ENCODE measurements around the gene ZC3H10.

GRCh38 chr12:56129942-56130495 is 12.0 kb downstream of the ZC3H10 start:
- no peak for TF ChIP-seq CTCF (conservative IDR thresholded peaks at IDR 0.05 in 1 of 2, IDR thresholded peaks at IDR 0.05 in 1 of 2; ENCODE audit: extremely low read depth in 1 of 2, insufficient read depth in 1 of 2, low read depth in 1 of 2, low read length in 2 of 2)
- TF ChIP-seq EZH2 (IDR thresholded peaks at IDR 0.05; ENCODE audit: borderline replicate concordance, low read length): no peak

All from mammary epithelial cell (primary cell).